Tibial artery (tissue), 4 donors: Measurements from ENCODE around the gene NCAPD3.

Experiments
- DNase-seq, 2 donors: peaks; one replicate each; pipeline ENCODE4 v3.0.0-alpha.2; 2019
- H3K27ac ChIP-seq, 2 donors: fragments of 200-600 bp; sonication (generic) in 1 of 2; 1 replicate in 1 of 2; 2 replicates in 1 of 2; pipeline ENCODE4 v1.5.1; 2018 to 2019; ENCODE audit warnings: mild to moderate bottlenecking in 1 of 2
- H3K27me3 ChIP-seq, 2 donors: fragments of 200-600 bp; sonication (generic) in 1 of 2; one replicate each; pipeline versions ENCODE4 v1.5.1 to v1.6.0; 2016 to 2019
- H3K36me3 ChIP-seq, 3 donors: fragments of 200-600 bp; sonication (generic) in 2 of 3; one replicate each; pipeline ENCODE4 v1.5.1; 2016 to 2019; ENCODE audit warnings: mild to moderate bottlenecking in 2 of 3
- H3K4me1 ChIP-seq, 4 donors: fragments of 200-600 bp; sonication (generic) in 2 of 4; 1 replicate in 3 of 4; 2 replicates in 1 of 4; pipeline ENCODE4 v1.5.1; 2016 to 2019
- H3K4me3 ChIP-seq, 2 donors: fragments of 200-600 bp; sonication (generic) in 1 of 2; 1 replicate in 1 of 2; 2 replicates in 1 of 2; pipeline ENCODE4 v1.5.1; 2018 to 2019; ENCODE audit warnings: mild to moderate bottlenecking in 2 of 2
- H3K9me3 ChIP-seq, 3 donors: fragments of 200-600 bp; sonication (generic) in 1 of 3; one replicate each; pipeline ENCODE4 v1.5.1; 2016 to 2019
- intact Hi-C: fragments of 100-400 bp; cut with DNase I; formaldehyde crosslinking; loops from one replicate; pipeline ENCODE4 v1.15.0; 2023; ENCODE audit warnings: low total_unique reads
- TF ChIP-seq, protein P1 (sequence below), 2 experiments: fragments of 200-600 bp in 1 of 2; fragments of 450-650 bp in 1 of 2; IDR thresholded peaks; one replicate each; pipeline ENCODE4 v1.5.1; 2017 to 2019; ENCODE audit warnings: antibody characterized with exemption in 2 of 2, mild to moderate bottlenecking in 1 of 2, moderate library complexity in 1 of 2

NCAPD3 gene

DNA sequence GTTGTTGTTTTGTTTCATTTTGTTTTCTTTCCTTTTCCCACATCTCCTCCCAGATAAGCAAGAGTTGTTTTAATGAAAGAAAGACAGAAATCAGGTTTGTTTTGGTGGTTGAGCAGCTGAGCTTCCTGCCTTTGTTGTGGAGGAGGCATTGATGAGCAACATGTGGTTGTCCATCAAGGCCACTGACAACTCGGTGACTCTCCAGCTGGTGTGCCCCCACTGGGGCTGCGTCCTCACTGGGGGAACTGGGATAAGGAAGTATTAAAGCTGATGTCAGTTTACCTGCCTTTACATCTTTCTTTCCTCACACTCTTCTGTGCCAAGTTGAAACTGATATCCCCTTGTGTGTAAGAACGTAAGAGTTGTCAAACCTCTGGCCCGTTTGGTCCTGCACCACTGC lies 6.6 kb upstream of the NCAPD3 start:
- Histone ChIP-seq H3K27me3 (no peaks in the 10 kb centered on the region), H3K9me3 (no peaks in the 10 kb centered on the region), H3K4me3 (no peak overlapping the region), H3K36me3 (peaks cover 0 to 7% (median 5%) of the 10 kb centered on the region in 3 donors), H3K4me1 (peaks cover 0 to 37% (median 23%) of the 10 kb centered on the region in 4 donors), H3K27ac (no peak overlapping the region)
- no peak for DNase-seq
- TF ChIP-seq, protein P1, sequence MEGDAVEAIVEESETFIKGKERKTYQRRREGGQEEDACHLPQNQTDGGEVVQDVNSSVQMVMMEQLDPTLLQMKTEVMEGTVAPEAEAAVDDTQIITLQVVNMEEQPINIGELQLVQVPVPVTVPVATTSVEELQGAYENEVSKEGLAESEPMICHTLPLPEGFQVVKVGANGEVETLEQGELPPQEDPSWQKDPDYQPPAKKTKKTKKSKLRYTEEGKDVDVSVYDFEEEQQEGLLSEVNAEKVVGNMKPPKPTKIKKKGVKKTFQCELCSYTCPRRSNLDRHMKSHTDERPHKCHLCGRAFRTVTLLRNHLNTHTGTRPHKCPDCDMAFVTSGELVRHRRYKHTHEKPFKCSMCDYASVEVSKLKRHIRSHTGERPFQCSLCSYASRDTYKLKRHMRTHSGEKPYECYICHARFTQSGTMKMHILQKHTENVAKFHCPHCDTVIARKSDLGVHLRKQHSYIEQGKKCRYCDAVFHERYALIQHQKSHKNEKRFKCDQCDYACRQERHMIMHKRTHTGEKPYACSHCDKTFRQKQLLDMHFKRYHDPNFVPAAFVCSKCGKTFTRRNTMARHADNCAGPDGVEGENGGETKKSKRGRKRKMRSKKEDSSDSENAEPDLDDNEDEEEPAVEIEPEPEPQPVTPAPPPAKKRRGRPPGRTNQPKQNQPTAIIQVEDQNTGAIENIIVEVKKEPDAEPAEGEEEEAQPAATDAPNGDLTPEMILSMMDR (IDR thresholded peaks at IDR 0.05): no peak
- intact Hi-C loops: no loop called here

DNA sequence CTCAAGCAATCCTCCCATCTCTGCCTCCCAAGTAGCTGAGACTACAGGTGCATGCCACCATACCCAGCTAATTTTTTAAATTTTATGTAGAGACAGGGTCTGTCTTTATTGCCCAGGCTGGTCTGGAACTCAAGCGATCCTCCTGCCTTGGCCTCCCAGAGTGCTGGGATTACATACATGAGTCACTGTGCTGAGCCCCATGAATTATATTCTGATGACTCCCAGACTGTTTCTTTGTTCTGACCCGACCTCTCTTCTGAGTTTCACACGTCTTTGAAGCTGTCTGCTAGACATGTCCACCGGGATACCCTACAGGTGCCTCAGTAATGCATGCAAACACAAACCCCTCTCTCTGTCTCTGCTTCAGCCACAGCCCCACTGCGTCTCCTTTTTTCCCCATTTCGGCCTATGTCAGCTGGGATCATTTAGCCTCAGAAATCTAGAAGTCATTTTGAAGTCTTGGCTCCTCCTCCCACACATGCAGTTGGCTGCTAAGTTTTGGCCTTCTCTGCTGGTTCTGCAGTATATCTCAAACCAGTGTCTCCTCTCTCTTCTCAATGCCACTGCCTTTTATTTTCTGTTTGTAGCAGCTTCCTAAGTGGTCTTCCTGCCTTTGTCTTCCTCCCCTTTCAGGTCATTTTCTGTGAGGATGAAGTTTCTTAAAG lies 5.5 kb upstream of the NCAPD3 start:
- H3K9me3 ChIP-seq: no peaks in the 10 kb centered on the region
- DNase-seq: no peak
- H3K4me3 ChIP-seq: no peak overlapping the region
- TF ChIP-seq, protein P1 (IDR thresholded peaks at IDR 0.05): no peak
- H3K4me1 ChIP-seq: peaks cover 0 to 37% (median 23%) of the 10 kb centered on the region in 4 donors
- no peak overlapping the region for H3K27ac ChIP-seq
- intact Hi-C loops: no loop called here
- no peaks in the 10 kb centered on the region for H3K36me3 ChIP-seq
- H3K27me3 ChIP-seq: no peaks in the 10 kb centered on the region

DNA sequence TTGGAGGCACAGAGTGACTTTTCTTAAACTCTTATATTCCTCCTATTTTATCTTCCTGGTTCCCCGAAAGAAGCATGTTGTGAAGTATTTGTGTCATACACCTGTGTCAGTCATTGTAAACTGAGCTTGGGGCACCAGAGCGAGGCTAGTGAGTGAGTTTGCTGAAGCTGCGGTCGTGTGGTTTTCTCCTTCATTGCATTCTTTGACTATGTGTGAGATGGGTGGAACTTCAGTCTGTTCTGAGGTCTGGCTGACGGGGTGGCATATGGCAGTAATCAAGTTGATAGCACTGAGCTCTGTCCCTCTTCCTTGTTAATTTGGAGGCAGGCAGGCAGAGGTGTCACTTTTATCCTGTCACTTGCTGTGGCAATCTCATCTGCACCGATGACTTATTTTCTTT lies 4.9 kb upstream of the NCAPD3 start:
- DNase-seq: no peak
- intact Hi-C loops: no loop called here
- H3K27me3 ChIP-seq: no peaks in the 10 kb centered on the region
- no peak overlapping the region for H3K27ac ChIP-seq
- H3K36me3 ChIP-seq: no peaks in the 10 kb centered on the region
- H3K4me1 ChIP-seq: peaks cover 0 to 37% (median 23%) of the 10 kb centered on the region in 4 donors
- no peaks in the 10 kb centered on the region for H3K9me3 ChIP-seq
- no peak overlapping the region for H3K4me3 ChIP-seq
- TF ChIP-seq, protein P1 (IDR thresholded peaks at IDR 0.05): no peak

DNA sequence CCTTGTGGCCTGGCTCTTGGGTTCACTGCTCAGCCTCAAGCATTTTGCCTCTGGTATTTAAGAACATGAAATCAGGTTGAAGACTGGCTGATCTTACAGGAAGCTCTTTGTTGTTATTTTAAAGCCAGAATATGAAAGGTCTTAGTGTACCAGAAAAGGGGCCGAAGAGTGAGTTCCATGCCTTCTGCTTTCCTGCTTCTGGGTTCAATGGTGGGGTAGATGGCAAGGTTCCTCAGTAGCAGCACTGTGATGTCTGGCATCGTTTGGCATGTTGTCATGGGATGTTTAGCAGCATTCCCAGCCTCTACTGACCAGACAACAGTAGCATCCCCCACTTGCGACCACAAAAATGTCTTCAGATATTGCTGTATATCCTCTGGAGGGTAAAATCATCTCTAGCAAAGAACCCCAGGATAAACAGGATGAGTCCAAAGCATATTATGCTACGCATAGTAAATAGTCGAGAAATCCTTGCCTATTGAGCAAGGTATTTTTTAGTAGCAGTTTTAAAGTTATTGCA lies 3.1 kb upstream of the NCAPD3 start:
- Histone ChIP-seq H3K27ac (no peak overlapping the region), H3K36me3 (no peaks in the 10 kb centered on the region), H3K4me1 (peaks cover 0 to 48% (median 29%) of the 10 kb centered on the region in 4 donors), H3K9me3 (no peaks in the 10 kb centered on the region), H3K4me3 (peak overlapping the region in 1 of 2 donors; percentile 74), H3K27me3 (no peaks in the 10 kb centered on the region)
- TF ChIP-seq, protein P1 (IDR thresholded peaks at IDR 0.05): no peak
- DNase-seq: no peak
- intact Hi-C loops: no loop called here

DNA sequence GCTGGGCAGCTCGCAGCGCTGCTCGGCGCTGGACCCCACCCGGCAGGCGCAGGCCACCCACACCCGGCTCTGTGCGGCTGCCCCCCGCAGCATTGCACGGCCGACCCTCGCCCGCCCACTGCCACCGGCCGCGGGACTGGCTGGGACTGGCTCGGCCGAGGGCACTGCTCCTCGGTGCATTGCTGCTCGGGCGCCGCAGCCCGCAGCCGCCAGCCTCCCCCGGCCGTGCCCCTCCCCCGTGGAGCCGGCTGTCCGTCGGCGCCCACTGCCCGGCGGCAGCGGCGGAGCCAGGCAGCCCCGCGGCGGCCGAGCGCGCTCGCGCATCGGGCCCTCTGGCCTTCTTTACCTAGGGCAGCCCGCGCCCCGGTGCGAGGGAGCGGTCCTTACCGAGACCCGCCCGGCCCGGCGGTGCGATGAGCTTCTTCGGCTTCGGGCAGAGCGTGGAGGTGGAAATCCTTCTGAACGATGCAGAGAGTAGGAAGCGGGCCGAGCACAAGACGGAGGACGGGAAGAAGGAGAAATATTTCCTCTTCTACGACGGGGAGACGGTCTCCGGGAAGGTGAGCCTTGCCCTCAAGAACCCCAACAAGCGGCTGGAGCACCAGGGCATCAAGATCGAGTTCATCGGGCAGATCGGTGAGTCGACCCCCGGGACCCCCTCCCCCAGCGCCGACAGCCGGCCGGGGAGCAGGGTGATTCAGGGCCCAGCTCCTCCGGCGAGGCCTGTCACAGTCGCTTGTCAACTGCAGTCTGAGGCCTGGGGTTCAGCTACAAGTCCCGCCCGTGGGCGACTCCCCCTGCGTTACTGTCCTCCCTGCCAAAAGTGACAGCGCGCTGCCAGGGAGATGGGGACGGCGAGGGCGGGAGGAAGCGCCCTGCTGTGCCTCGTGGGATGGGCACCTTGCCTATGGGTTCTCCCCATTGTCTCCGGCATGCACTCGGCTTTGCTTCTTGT lies 1.2 kb upstream of the NCAPD3 start:
- DNase-seq: peak; percentile 61 to 83
- Histone ChIP-seq H3K4me1 (peaks cover 0 to 44% (median 29%) of the 10 kb centered on the region in 4 donors), H3K27ac (peak overlapping the region; percentile 85 to 87), H3K27me3 (no peaks in the 10 kb centered on the region), H3K4me3 (peak overlapping the region; percentile 74 to 86), H3K9me3 (no peaks in the 10 kb centered on the region), H3K36me3 (no peaks in the 10 kb centered on the region)
- TF ChIP-seq, protein P1 (IDR thresholded peaks at IDR 0.05): no peak
- intact Hi-C loops: loop anchor here (2.0 kb wide), 1 partner anchor 28 kb away; the partner anchor contains the start of genes ACAD8 and THYN1
